ENCODE results near the gene DEAF1.
"Not testable (repeated sequence)": the region's sequence is repeated elsewhere in the genome, so short reads cannot be mapped to it uniquely, and the experiment has no call there.

DNA sequence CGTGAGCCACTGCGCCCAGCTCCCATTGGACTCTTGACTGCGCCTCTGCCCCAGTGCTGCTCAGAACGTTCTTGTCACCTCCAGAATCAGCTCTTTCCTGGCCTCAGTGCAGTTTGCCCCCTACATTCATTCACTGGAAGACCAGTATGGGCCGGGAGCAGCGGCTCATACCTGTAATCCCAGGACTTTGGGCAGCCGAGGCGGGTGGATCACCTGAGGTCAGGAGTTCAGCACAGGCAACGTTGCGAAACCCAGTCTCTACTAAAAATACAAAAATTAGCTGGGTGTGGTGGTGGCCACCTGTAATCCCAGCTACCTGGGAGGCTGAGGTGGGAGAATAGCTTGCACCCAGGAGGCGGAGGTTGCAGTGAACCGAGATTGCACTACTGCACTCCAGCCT is 40.6 kb downstream of the DEAF1 start:
- not testable (repeated sequence) for TF ChIP-seq NFIC (IDR thresholded peaks at IDR 0.05; ENCODE audit: low read length); MEIS1 (CRISPR knock-in tag; IDR thresholded peaks at IDR 0.05; ENCODE audit: borderline replicate concordance); POLR2AphosphoS5 (IDR thresholded peaks at IDR 0.05; ENCODE audit: low read depth, low read length)
- TF ChIP-seq, protein P1, sequence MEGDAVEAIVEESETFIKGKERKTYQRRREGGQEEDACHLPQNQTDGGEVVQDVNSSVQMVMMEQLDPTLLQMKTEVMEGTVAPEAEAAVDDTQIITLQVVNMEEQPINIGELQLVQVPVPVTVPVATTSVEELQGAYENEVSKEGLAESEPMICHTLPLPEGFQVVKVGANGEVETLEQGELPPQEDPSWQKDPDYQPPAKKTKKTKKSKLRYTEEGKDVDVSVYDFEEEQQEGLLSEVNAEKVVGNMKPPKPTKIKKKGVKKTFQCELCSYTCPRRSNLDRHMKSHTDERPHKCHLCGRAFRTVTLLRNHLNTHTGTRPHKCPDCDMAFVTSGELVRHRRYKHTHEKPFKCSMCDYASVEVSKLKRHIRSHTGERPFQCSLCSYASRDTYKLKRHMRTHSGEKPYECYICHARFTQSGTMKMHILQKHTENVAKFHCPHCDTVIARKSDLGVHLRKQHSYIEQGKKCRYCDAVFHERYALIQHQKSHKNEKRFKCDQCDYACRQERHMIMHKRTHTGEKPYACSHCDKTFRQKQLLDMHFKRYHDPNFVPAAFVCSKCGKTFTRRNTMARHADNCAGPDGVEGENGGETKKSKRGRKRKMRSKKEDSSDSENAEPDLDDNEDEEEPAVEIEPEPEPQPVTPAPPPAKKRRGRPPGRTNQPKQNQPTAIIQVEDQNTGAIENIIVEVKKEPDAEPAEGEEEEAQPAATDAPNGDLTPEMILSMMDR (CRISPR knock-in tag; IDR thresholded peaks at IDR 0.05), result not testable (repeated sequence)
- TF ChIP-seq, protein P2, sequence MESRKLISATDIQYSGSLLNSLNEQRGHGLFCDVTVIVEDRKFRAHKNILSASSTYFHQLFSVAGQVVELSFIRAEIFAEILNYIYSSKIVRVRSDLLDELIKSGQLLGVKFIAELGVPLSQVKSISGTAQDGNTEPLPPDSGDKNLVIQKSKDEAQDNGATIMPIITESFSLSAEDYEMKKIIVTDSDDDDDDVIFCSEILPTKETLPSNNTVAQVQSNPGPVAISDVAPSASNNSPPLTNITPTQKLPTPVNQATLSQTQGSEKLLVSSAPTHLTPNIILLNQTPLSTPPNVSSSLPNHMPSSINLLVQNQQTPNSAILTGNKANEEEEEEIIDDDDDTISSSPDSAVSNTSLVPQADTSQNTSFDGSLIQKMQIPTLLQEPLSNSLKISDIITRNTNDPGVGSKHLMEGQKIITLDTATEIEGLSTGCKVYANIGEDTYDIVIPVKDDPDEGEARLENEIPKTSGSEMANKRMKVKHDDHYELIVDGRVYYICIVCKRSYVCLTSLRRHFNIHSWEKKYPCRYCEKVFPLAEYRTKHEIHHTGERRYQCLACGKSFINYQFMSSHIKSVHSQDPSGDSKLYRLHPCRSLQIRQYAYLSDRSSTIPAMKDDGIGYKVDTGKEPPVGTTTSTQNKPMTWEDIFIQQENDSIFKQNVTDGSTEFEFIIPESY (CRISPR knock-in tag; IDR thresholded peaks at IDR 0.05), result peak; percentile 92
